ENCODE data around the gene ACACB.
A peak's percentile ranks its signal among the peaks of the same experiment; 100 is the strongest.

Gene ACACB

GRCh38 chr12:109182041-109182839 is 65.9 kb downstream of the ACACB start:
- DNase-seq (ENCODE audit: low read depth) = peak; percentile 56
- TF ChIP-seq CTCF (conservative IDR thresholded peaks at IDR 0.05; ENCODE audit: low read length) = no peak

GRCh38 chr12:109185441-109185840 is 69.1 kb downstream of the ACACB start:
- no peak for DNase-seq (ENCODE audit: low read depth)
- no peak overlapping the region for H3K4me3 ChIP-seq (ENCODE audit: low read length)
- no peak for TF ChIP-seq CTCF (conservative IDR thresholded peaks at IDR 0.05; ENCODE audit: low read length)

More at GRCh38 chr12:109182041-109182839, 65.9 kb downstream of the ACACB start:
- H3K4me3 ChIP-seq (ENCODE audit: low read length) = no peak overlapping the region

- H3K4me3 ChIP-seq (ENCODE audit: low read length) = no peak overlapping the region
- TF ChIP-seq CTCF (conservative IDR thresholded peaks at IDR 0.05; ENCODE audit: low read length) = no peak
- no peak for DNase-seq (ENCODE audit: low read depth)
These were observed 70.7 kb downstream of the ACACB start for GRCh38 chr12:109186993-109187653.

GRCh38 chr12:109188108-109188712 is 71.8 kb downstream of the ACACB start:
- DNase-seq (ENCODE audit: low read depth) = no peak
- TF ChIP-seq CTCF (conservative IDR thresholded peaks at IDR 0.05; ENCODE audit: low read length) = no peak

GRCh38 chr12:109189291-109189690 is 72.9 kb downstream of the ACACB start:
- TF ChIP-seq CTCF (conservative IDR thresholded peaks at IDR 0.05; ENCODE audit: low read length) = no peak

More at GRCh38 chr12:109188108-109188712, 71.8 kb downstream of the ACACB start:
- no peak overlapping the region for H3K4me3 ChIP-seq (ENCODE audit: low read length)

GRCh38 chr12:109191621-109192250 is 75.3 kb downstream of the ACACB start:
- no peak for TF ChIP-seq CTCF (conservative IDR thresholded peaks at IDR 0.05; ENCODE audit: low read length)
- no peak overlapping the region for H3K4me3 ChIP-seq (ENCODE audit: low read length)
- peak; percentile 8 for DNase-seq (ENCODE audit: low read depth)

More at GRCh38 chr12:109189291-109189690, 72.9 kb downstream of the ACACB start:
- no peak overlapping the region for H3K4me3 ChIP-seq (ENCODE audit: low read length)
- no peak for DNase-seq (ENCODE audit: low read depth)
